ENCODE data around the gene CCDC85A.

- TF ChIP-seq, protein P1, sequence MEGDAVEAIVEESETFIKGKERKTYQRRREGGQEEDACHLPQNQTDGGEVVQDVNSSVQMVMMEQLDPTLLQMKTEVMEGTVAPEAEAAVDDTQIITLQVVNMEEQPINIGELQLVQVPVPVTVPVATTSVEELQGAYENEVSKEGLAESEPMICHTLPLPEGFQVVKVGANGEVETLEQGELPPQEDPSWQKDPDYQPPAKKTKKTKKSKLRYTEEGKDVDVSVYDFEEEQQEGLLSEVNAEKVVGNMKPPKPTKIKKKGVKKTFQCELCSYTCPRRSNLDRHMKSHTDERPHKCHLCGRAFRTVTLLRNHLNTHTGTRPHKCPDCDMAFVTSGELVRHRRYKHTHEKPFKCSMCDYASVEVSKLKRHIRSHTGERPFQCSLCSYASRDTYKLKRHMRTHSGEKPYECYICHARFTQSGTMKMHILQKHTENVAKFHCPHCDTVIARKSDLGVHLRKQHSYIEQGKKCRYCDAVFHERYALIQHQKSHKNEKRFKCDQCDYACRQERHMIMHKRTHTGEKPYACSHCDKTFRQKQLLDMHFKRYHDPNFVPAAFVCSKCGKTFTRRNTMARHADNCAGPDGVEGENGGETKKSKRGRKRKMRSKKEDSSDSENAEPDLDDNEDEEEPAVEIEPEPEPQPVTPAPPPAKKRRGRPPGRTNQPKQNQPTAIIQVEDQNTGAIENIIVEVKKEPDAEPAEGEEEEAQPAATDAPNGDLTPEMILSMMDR (IDR thresholded peaks at IDR 0.05; ENCODE audit: control extremely low read depth in 1 of 3, insufficient read depth in 1 of 3, low read depth in 1 of 3, low read length in 3 of 3), result no peak
- TF ChIP-seq EGR1 (IDR thresholded peaks at IDR 0.05; ENCODE audit: borderline replicate concordance, low read depth, low read length) (no peak), POLR2A (IDR thresholded peaks at IDR 0.05; ENCODE audit: control extremely low read depth in 1 of 2, low read depth in 2 of 2, low read length in 2 of 2) (no peak), JUN (IDR thresholded peaks at IDR 0.05; ENCODE audit: low read depth, low read length) (no peak), RXRA (IDR thresholded peaks at IDR 0.05; ENCODE audit: insufficient read depth, low read depth, low read length) (no peak), EZH2 (IDR thresholded peaks at IDR 0.05; ENCODE audit: low read depth, low read length, severe bottlenecking) (no peak), EP300 (IDR thresholded peaks at IDR 0.05; ENCODE audit: borderline replicate concordance in 1 of 2, low read depth in 2 of 2, low read length in 2 of 2) (no peak), TCF12 (IDR thresholded peaks at IDR 0.05; ENCODE audit: low read depth, low read length) (no peak), GABPA (IDR thresholded peaks at IDR 0.05; ENCODE audit: borderline replicate concordance, insufficient read depth, low read length) (no peak)
Observed at GRCh38 chr2:56224316-56224715, 40.5 kb downstream of the CCDC85A start.

Data from H1 (cell line).